GM23248 (cell line): Measurements from ENCODE around the gene ELOB.

Experiments
- EZH2 ChIP-seq: fragments of 200-600 bp; sonication (generic); IDR thresholded peaks from 2 replicates; pipeline ENCODE4 v1.6.1; 2018; ENCODE audit warnings: antibody characterized with exemption, mild to moderate bottlenecking; ENCODE audit not compliant: insufficient read depth, poor library complexity, severe bottlenecking
- EZH2phosphoT487 ChIP-seq: fragments of 200-600 bp; sonication (generic); IDR thresholded peaks from 2 replicates; pipeline ENCODE4 v1.6.1; 2018; ENCODE audit warnings: antibody characterized with exemption, moderate library complexity, mild to moderate bottlenecking, low read depth; ENCODE audit not compliant: insufficient read depth

GRCh38 chr16:2768403-2769089 is 8.5 kb downstream of the ELOB start:
- TF ChIP-seq EZH2 (no peak), EZH2phosphoT487 (no peak)
